Measurements from ENCODE around the gene SYPL2. TPM values are rescaled to one million over a fixed set of nuclear protein-coding genes. Genes with fewer than 3 reads are reported as not detected.
"Not testable (repeated sequence)": the region's sequence is repeated elsewhere in the genome, so short reads cannot be mapped to it uniquely, and the experiment has no call there.

Gene SYPL2
- total RNA-seq, 1 experiment from 2014 or later, result not detected

DNA sequence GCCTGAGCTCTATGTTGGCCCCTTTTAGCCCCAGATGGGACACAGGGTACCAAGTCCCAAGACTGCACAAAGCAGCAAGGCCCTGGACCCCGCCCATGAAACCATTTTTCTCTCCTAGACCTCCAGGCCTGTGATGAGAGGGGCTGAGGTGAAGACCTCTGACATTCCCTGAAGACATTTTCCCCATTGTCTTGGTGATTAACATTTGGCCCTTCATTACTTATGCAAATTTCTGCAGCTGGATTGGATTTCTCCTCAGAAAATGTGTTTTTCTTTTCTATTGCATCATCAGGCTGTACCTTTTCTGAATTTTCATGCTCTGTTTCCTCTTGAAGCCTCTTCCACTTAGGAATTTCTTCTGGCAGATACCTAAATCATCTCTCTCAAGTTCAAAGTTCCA lies 31.9 kb upstream of the SYPL2 start:
- H3K4me1 ChIP-seq (ENCODE audit: low read length), result no peaks in the 10 kb centered on the region
- no peaks in the 10 kb centered on the region for H3K27me3 ChIP-seq (ENCODE audit: low read length)
- no peak overlapping the region for H2AFZ ChIP-seq (ENCODE audit: low read length)
- H3K27ac ChIP-seq (ENCODE audit: low read length), result no peak overlapping the region
- H3K9me3 ChIP-seq (ENCODE audit: low read length), result no peaks in the 10 kb centered on the region
- H3K36me3 ChIP-seq (ENCODE audit: insufficient read depth, low read length), result no peaks in the 10 kb centered on the region
- no peaks in the 10 kb centered on the region for H3K79me2 ChIP-seq (ENCODE audit: low read length)
- no peak for DNase-seq
- no peak overlapping the region for H3K4me2 ChIP-seq (ENCODE audit: low read depth, low read length, poor library complexity, severe bottlenecking)
- no peaks in the 10 kb centered on the region for H4K20me1 ChIP-seq (ENCODE audit: insufficient read depth, low read depth, low read length)
- no peak overlapping the region for H3K4me3 ChIP-seq (ENCODE audit: low read length)
- no peak overlapping the region for H3K9ac ChIP-seq (ENCODE audit: low read length)
- no peaks in the 10 kb centered on the region for H3K9me2 ChIP-seq (replicated peaks; ENCODE audit: insufficient read depth, low read length)

DNA sequence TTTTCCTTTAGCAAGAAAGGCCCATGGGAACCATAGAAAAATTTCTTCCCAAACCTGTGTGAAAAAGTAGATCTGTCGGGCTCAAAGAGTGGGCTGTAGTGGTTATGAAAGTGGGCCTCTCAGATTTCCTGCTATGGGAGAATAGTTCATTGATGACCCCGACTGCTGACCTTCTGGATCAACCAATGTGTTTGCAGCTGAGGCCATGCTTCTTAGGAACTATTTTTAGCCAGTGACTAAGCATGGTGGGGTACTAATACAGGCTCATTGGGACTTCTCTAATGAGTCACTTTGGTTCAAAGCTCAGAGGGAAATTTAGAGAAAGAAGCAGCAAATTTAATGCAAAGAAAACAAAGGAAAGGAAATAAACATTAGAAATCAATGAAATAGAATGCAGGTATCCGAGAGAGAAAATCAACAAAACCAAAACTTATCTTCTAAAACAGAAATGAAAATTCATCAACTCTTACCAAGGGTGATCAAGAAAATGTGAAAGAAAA lies 27.5 kb upstream of the SYPL2 start:
- DNase-seq, result no peak
- Histone ChIP-seq H3K27ac (ENCODE audit: low read length) (no peak overlapping the region), H3K4me2 (ENCODE audit: low read depth, low read length, poor library complexity, severe bottlenecking) (no peak overlapping the region), H3K9me2 (replicated peaks; ENCODE audit: insufficient read depth, low read length) (no peaks in the 10 kb centered on the region), H3K27me3 (ENCODE audit: low read length) (peaks cover 3% of the 10 kb centered on the region; the same call in 1 of the 2 replicates), H3K9me3 (ENCODE audit: low read length) (no peaks in the 10 kb centered on the region), H3K4me3 (ENCODE audit: low read length) (no peak overlapping the region), H4K20me1 (ENCODE audit: insufficient read depth, low read depth, low read length) (no peaks in the 10 kb centered on the region), H2AFZ (ENCODE audit: low read length) (no peak overlapping the region), H3K36me3 (ENCODE audit: insufficient read depth, low read length) (no peaks in the 10 kb centered on the region), H3K4me1 (ENCODE audit: low read length) (no peaks in the 10 kb centered on the region), H3K9ac (ENCODE audit: low read length) (no peak overlapping the region), H3K79me2 (ENCODE audit: low read length) (no peaks in the 10 kb centered on the region)

DNA sequence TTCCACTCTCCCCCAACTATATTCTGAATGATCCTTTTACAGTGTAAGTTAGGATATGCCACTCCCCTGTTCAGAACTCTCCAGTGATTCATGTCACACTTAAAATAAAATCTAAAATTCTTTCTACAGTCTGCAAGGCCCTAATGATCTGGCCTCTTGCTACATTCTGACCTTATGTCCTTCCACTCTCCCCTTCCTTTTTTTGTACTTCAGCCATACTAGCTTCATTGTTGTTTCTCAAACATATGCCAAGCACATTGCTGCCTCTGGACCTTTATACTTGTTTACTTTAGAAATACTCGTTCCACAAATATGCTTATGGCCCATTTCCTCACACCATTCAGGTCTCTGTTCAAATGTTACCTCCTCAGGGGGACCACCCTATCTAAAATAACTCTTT lies 25.3 kb upstream of the SYPL2 start:
- H3K79me2 ChIP-seq (ENCODE audit: low read length), result no peaks in the 10 kb centered on the region
- no peak overlapping the region for H3K4me2 ChIP-seq (ENCODE audit: low read depth, low read length, poor library complexity, severe bottlenecking)
- H3K27me3 ChIP-seq (ENCODE audit: low read length), result peaks cover 3% of the 10 kb centered on the region; the same call in 1 of the 2 replicates
- no peaks in the 10 kb centered on the region for H3K9me2 ChIP-seq (replicated peaks; ENCODE audit: insufficient read depth, low read length)
- H3K4me3 ChIP-seq (ENCODE audit: low read length), result no peak overlapping the region
- H3K9me3 ChIP-seq (ENCODE audit: low read length), result no peaks in the 10 kb centered on the region
- H2AFZ ChIP-seq (ENCODE audit: low read length), result no peak overlapping the region
- no peak for DNase-seq
- H3K4me1 ChIP-seq (ENCODE audit: low read length), result no peaks in the 10 kb centered on the region
- H3K27ac ChIP-seq (ENCODE audit: low read length), result no peak overlapping the region
- H4K20me1 ChIP-seq (ENCODE audit: insufficient read depth, low read depth, low read length), result no peaks in the 10 kb centered on the region
- no peak overlapping the region for H3K9ac ChIP-seq (ENCODE audit: low read length)
- H3K36me3 ChIP-seq (ENCODE audit: insufficient read depth, low read length), result no peaks in the 10 kb centered on the region

DNA sequence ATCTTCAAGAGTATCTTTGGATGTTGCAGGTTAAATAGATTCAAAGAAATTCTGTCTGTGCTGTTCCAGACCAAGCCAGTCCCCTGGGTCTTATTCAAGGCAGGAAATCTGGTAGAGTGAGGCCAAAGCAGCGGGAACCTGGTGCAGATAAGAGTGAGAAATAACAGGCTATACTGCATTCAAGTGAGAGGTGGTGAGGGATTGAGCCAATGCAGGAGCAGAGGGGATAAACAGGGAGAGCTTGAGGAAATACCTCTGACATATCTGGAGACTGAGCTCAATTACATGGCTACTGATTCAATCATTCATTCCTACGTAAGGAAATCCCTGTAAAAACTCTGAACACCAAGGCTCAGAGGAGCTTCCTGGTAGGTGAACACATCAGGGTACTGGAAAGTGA lies 22.9 kb upstream of the SYPL2 start:
- H3K79me2 ChIP-seq (ENCODE audit: low read length), result no peaks in the 10 kb centered on the region
- H3K9me3 ChIP-seq (ENCODE audit: low read length), result no peaks in the 10 kb centered on the region
- H3K27ac ChIP-seq (ENCODE audit: low read length), result no peak overlapping the region
- no peaks in the 10 kb centered on the region for H4K20me1 ChIP-seq (ENCODE audit: insufficient read depth, low read depth, low read length)
- no peak overlapping the region for H3K9ac ChIP-seq (ENCODE audit: low read length)
- no peak overlapping the region for H3K4me2 ChIP-seq (ENCODE audit: low read depth, low read length, poor library complexity, severe bottlenecking)
- no peaks in the 10 kb centered on the region for H3K36me3 ChIP-seq (ENCODE audit: insufficient read depth, low read length)
- H3K4me1 ChIP-seq (ENCODE audit: low read length), result no peaks in the 10 kb centered on the region
- H2AFZ ChIP-seq (ENCODE audit: low read length), result no peak overlapping the region
- no peaks in the 10 kb centered on the region for H3K9me2 ChIP-seq (replicated peaks; ENCODE audit: insufficient read depth, low read length)
- no peak for DNase-seq
- no peak overlapping the region for H3K4me3 ChIP-seq (ENCODE audit: low read length)
- peaks cover 3% of the 10 kb centered on the region; the same call in 1 of the 2 replicates for H3K27me3 ChIP-seq (ENCODE audit: low read length)

DNA sequence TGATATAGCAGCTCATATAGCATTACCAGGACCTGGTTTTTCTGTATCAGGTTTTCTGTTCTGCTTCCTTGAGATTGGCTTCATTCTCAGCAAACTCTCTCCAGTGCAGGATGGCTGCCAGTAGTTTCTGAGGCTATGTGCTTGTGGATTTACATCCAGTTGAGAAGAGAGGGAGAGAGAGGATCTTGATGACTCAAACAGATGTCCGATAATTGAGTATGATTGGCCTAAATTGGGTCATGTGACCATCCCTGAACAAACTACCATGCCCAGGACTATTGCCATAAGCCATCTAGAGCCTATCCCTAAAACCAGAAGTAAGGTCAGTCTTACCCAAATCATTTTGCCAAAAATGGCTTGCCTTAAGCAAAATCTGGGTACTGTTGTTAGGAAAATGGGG lies 22.0 kb upstream of the SYPL2 start:
- Histone ChIP-seq H3K27me3 (ENCODE audit: low read length) (peaks cover 3% of the 10 kb centered on the region; the same call in 1 of the 2 replicates), H2AFZ (ENCODE audit: low read length) (no peak overlapping the region), H3K4me1 (ENCODE audit: low read length) (no peaks in the 10 kb centered on the region), H3K79me2 (ENCODE audit: low read length) (no peaks in the 10 kb centered on the region), H3K4me2 (ENCODE audit: low read depth, low read length, poor library complexity, severe bottlenecking) (no peak overlapping the region), H3K36me3 (ENCODE audit: insufficient read depth, low read length) (no peaks in the 10 kb centered on the region), H3K9ac (ENCODE audit: low read length) (no peak overlapping the region), H3K9me3 (ENCODE audit: low read length) (no peaks in the 10 kb centered on the region), H3K27ac (ENCODE audit: low read length) (no peak overlapping the region), H3K4me3 (ENCODE audit: low read length) (no peak overlapping the region), H3K9me2 (replicated peaks; ENCODE audit: insufficient read depth, low read length) (no peaks in the 10 kb centered on the region), H4K20me1 (ENCODE audit: insufficient read depth, low read depth, low read length) (no peaks in the 10 kb centered on the region)
- no peak for DNase-seq

DNA sequence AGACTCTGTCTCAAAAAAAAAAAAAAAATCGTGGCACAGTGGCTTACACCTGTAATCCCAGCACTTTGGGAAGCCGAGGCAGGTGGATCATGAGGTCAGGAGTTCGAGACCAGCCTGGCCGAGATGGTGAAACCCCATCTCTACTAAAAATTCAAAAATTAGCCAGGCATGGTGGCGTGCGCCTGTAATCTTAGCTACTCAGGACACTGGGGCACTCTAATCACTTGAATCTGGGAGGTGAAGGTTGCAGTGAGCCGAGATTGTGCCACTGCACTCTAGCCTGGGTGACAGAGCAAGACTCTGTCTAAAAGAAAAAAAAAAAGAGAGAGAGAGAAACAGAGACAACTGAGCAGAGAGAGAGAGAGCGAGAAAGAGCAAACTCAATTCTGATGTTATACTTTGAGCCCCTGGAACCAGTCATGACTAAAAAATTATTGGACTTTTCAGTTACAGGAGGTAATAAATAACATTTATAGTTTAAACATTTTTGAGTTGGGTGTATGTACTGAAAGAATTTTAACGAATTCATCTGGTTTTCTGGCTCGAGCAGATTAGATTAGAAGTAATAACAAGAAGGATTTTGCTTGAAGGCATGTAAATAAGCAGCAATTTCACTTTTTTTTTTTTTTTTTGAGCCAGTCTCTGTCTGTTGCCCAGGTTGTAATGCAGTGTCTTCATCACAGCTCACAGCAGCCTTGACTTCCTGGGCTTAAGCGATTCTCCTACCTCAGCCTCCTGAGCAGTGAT lies 20.2 kb upstream of the SYPL2 start:
- not testable (repeated sequence) for H3K9ac ChIP-seq (ENCODE audit: low read length); H3K27ac ChIP-seq (ENCODE audit: low read length); H3K9me3 ChIP-seq (ENCODE audit: low read length); DNase-seq; H4K20me1 ChIP-seq (ENCODE audit: insufficient read depth, low read depth, low read length); H2AFZ ChIP-seq (ENCODE audit: low read length); H3K4me3 ChIP-seq (ENCODE audit: low read length); H3K4me1 ChIP-seq (ENCODE audit: low read length); H3K9me2 ChIP-seq (replicated peaks; ENCODE audit: insufficient read depth, low read length); H3K4me2 ChIP-seq (ENCODE audit: low read depth, low read length, poor library complexity, severe bottlenecking); H3K27me3 ChIP-seq (ENCODE audit: low read length); H3K36me3 ChIP-seq (ENCODE audit: insufficient read depth, low read length); H3K79me2 ChIP-seq (ENCODE audit: low read length)

DNA sequence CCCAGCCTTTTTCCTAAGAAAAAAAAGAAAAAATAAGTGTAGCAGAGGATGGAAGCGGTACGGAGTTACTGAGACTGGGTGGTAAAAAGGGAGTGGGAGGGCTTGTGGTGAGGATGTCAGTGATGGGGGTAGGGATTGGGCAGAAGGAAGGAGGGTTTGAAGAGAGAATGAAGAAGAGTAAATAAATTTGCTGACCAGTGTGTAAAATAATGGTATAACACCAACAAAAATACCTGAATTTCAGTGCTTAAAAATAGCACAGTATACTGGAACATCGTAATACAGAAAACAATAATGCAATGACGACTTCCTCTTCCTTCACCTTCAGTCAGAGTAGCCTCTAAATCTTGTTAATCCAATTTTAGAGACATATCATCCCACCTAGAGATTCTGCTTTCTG lies 18.8 kb upstream of the SYPL2 start:
- Histone ChIP-seq H3K4me1 (ENCODE audit: low read length) (no peaks in the 10 kb centered on the region), H3K9ac (ENCODE audit: low read length) (no peak overlapping the region), H3K36me3 (ENCODE audit: insufficient read depth, low read length) (no peaks in the 10 kb centered on the region), H3K27ac (ENCODE audit: low read length) (no peak overlapping the region), H3K9me3 (ENCODE audit: low read length) (no peaks in the 10 kb centered on the region), H3K79me2 (ENCODE audit: low read length) (no peaks in the 10 kb centered on the region), H2AFZ (ENCODE audit: low read length) (no peak overlapping the region), H3K4me3 (ENCODE audit: low read length) (no peak overlapping the region), H3K9me2 (replicated peaks; ENCODE audit: insufficient read depth, low read length) (no peaks in the 10 kb centered on the region), H3K27me3 (ENCODE audit: low read length) (peaks cover 3% of the 10 kb centered on the region; the same call in 1 of the 2 replicates), H4K20me1 (ENCODE audit: insufficient read depth, low read depth, low read length) (no peaks in the 10 kb centered on the region), H3K4me2 (ENCODE audit: low read depth, low read length, poor library complexity, severe bottlenecking) (no peak overlapping the region)
- DNase-seq, result no peak

DNA sequence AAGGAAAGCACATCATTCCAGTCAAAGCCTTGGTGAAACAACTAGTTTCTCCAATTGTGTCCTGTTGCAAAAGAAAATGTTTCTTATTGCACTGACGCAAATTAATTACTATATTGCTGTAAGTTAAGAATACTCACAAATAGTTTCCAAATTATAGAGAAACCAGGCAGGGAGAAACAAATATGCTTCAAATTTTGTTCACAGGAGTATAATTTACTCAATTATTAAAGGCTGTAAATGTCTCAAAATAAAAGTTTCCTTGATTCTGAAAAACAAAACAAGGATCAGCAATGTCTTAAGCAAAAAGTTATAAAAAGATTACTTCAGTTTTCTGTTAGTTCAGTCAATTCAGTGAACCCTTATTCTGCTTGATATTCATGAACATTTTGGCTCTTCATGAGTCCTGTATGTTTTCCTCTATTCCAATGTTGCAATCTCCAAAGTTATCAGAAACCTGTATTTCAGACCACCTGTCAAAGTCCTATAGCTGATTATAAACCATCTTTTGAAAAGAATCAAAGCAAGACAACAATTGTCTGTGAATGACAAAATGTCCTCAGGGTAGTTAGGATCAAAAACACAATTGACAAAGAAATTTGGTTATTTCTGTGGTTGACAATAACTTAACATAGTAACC lies 11.7 kb upstream of the SYPL2 start:
- no peaks in the 10 kb centered on the region for H3K79me2 ChIP-seq (ENCODE audit: low read length)

More for the DNA sequence above, 11.7 kb upstream of the SYPL2 start:
- Histone ChIP-seq H3K4me1 (ENCODE audit: low read length) (no peaks in the 10 kb centered on the region), H3K9ac (ENCODE audit: low read length) (no peak overlapping the region), H2AFZ (ENCODE audit: low read length) (no peak overlapping the region), H3K4me3 (ENCODE audit: low read length) (no peak overlapping the region), H3K36me3 (ENCODE audit: insufficient read depth, low read length) (no peaks in the 10 kb centered on the region), H4K20me1 (ENCODE audit: insufficient read depth, low read depth, low read length) (no peaks in the 10 kb centered on the region), H3K9me3 (ENCODE audit: low read length) (0 out of 2 replicates have a peak, but pooled peaks cover 3% of the 10 kb centered on the region), H3K27me3 (ENCODE audit: low read length) (no peaks in the 10 kb centered on the region), H3K27ac (ENCODE audit: low read length) (no peak overlapping the region), H3K4me2 (ENCODE audit: low read depth, low read length, poor library complexity, severe bottlenecking) (no peak overlapping the region), H3K9me2 (replicated peaks; ENCODE audit: insufficient read depth, low read length) (no peaks in the 10 kb centered on the region)
- no peak for DNase-seq

Measured in Karpas-422 (cell line).